ENCODE data around the gene MACROD2. TPM values are rescaled to one million over a fixed set of nuclear protein-coding genes. Genes with fewer than 3 reads are reported as not detected.

MACROD2 gene
- total RNA-seq, 1 donor from 2014 or later, result 2.4 TPM

DNA sequence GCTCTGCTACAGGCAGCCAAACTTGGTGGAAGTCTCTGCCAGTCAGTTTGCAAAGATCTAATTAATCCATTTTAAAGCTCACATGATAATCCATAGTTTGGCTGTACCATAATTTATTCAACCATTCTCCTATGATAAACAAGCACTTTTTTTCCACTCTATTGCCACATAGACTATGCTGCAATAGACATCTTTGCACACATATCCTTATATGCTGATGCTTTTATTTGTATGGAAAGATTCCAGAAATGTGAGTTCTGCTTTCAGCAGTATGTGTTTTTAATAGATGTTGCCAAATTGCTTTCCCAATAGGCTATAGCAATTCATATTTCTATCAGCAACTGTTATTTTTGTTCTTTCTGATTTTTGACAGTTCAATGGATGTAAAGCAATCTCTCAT is 1950.0 kb downstream of the MACROD2 start:
- H3K36me3 Mint-ChIP-seq (ENCODE audit: low read depth, unreplicated experiment), result no peaks in the 10 kb centered on the region
- no peak overlapping the region for H3K27ac ChIP-seq (ENCODE audit: low read depth, low read length)
- H3K4me1 ChIP-seq (ENCODE audit: insufficient read depth, low read length), result no peaks in the 10 kb centered on the region
- H3K4me1 Mint-ChIP-seq (ENCODE audit: low read depth, unreplicated experiment), result peaks cover 11% of the 10 kb centered on the region
- H3K79me2 ChIP-seq (ENCODE audit: insufficient read depth, low read length), result no peaks in the 10 kb centered on the region
- H3K9me3 ChIP-seq (ENCODE audit: insufficient read depth, low read depth, low read length), result no peaks in the 10 kb centered on the region
- DNase-seq (ENCODE audit: low read depth) (no peak), FAIRE-seq (no peak)
- no peak overlapping the region for H3K27ac Mint-ChIP-seq (ENCODE audit: unreplicated experiment)
- no peak overlapping the region for H3K9ac ChIP-seq (ENCODE audit: low read length)
- no peaks in the 10 kb centered on the region for H3K9me3 Mint-ChIP-seq (ENCODE audit: unreplicated experiment)
- H3K4me3 Mint-ChIP-seq (ENCODE audit: unreplicated experiment), result no peak overlapping the region
- no peak for TF ChIP-seq EZH2 (IDR thresholded peaks at IDR 0.05; ENCODE audit: insufficient read depth, low read length)
- TF ChIP-seq CTCF (IDR thresholded peaks at IDR 0.05; ENCODE audit: insufficient read depth, low read depth, low read length), result no peak
- no peak overlapping the region for H2AFZ ChIP-seq (ENCODE audit: low read depth, low read length)
- no peaks in the 10 kb centered on the region for H3K27me3 Mint-ChIP-seq (ENCODE audit: low read depth, unreplicated experiment)
- no peaks in the 10 kb centered on the region for H3K27me3 ChIP-seq (ENCODE audit: insufficient read depth, low read length)
- no peaks in the 10 kb centered on the region for H3K36me3 ChIP-seq (ENCODE audit: insufficient read depth, low read length)
- no peak overlapping the region for H3K4me2 ChIP-seq (ENCODE audit: low read length)
- H4K20me1 ChIP-seq (ENCODE audit: insufficient read depth, low read length), result no peaks in the 10 kb centered on the region
- H3K4me3 ChIP-seq (ENCODE audit: insufficient read depth, low read depth, low read length), result no peak overlapping the region

GRCh38 chr20:15949391-15949790 is 1954.1 kb downstream of the MACROD2 start:
- no peak overlapping the region for H3K4me3 ChIP-seq (ENCODE audit: insufficient read depth, low read depth, low read length)
- no peaks in the 10 kb centered on the region for H3K27me3 ChIP-seq (ENCODE audit: insufficient read depth, low read length)
- no peaks in the 10 kb centered on the region for H3K79me2 ChIP-seq (ENCODE audit: insufficient read depth, low read length)
- no peaks in the 10 kb centered on the region for H3K27me3 Mint-ChIP-seq (ENCODE audit: low read depth, unreplicated experiment)
- H3K27ac Mint-ChIP-seq (ENCODE audit: unreplicated experiment), result no peak overlapping the region
- H3K9me3 ChIP-seq (ENCODE audit: insufficient read depth, low read depth, low read length), result no peaks in the 10 kb centered on the region
- H3K4me3 Mint-ChIP-seq (ENCODE audit: unreplicated experiment), result no peak overlapping the region
- DNase-seq (ENCODE audit: low read depth) (no peak), FAIRE-seq (no peak)
- TF ChIP-seq EZH2 (IDR thresholded peaks at IDR 0.05; ENCODE audit: insufficient read depth, low read length) (no peak), CTCF (IDR thresholded peaks at IDR 0.05; ENCODE audit: insufficient read depth, low read depth, low read length) (no peak)
- H3K27ac ChIP-seq (ENCODE audit: low read depth, low read length), result no peak overlapping the region
- no peak overlapping the region for H3K9ac ChIP-seq (ENCODE audit: low read length)
- H3K4me2 ChIP-seq (ENCODE audit: low read length), result no peak overlapping the region
- H4K20me1 ChIP-seq (ENCODE audit: insufficient read depth, low read length), result no peaks in the 10 kb centered on the region
- H3K36me3 Mint-ChIP-seq (ENCODE audit: low read depth, unreplicated experiment), result no peaks in the 10 kb centered on the region
- peaks cover 3% of the 10 kb centered on the region for H3K4me1 Mint-ChIP-seq (ENCODE audit: low read depth, unreplicated experiment)
- H3K36me3 ChIP-seq (ENCODE audit: insufficient read depth, low read length), result no peaks in the 10 kb centered on the region
- H3K9me3 Mint-ChIP-seq (ENCODE audit: unreplicated experiment), result peaks cover 2% of the 10 kb centered on the region
- no peaks in the 10 kb centered on the region for H3K4me1 ChIP-seq (ENCODE audit: insufficient read depth, low read length)
- H2AFZ ChIP-seq (ENCODE audit: low read depth, low read length), result no peak overlapping the region

DNA sequence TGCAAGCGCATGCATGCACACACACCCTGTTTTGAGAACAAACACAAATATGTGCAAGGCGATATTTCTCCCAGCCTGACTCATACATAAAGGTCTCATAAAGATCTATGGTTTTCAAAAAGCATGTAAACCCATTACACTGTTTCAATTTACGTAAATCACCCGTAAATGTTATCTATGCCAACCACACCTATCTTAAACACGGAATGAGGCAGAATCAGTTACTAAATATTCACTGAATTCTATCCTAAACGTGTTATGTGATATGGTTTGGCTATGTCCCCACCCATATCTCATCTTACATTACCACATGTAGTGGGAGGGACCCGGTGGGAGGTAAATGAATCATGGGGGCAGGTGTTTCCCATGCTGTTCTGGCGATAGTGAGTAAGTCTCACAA is 1956.3 kb downstream of the MACROD2 start:
- no peaks in the 10 kb centered on the region for H4K20me1 ChIP-seq (ENCODE audit: insufficient read depth, low read length)
- no peaks in the 10 kb centered on the region for H3K9me3 ChIP-seq (ENCODE audit: insufficient read depth, low read depth, low read length)
- H3K4me1 ChIP-seq (ENCODE audit: insufficient read depth, low read length), result no peaks in the 10 kb centered on the region
- no peak overlapping the region for H3K4me2 ChIP-seq (ENCODE audit: low read length)
- no peaks in the 10 kb centered on the region for H3K27me3 Mint-ChIP-seq (ENCODE audit: low read depth, unreplicated experiment)
- TF ChIP-seq EZH2 (IDR thresholded peaks at IDR 0.05; ENCODE audit: insufficient read depth, low read length), result no peak
- no peak for TF ChIP-seq CTCF (IDR thresholded peaks at IDR 0.05; ENCODE audit: insufficient read depth, low read depth, low read length)
- H3K27ac ChIP-seq (ENCODE audit: low read depth, low read length), result no peak overlapping the region
- no peaks in the 10 kb centered on the region for H3K79me2 ChIP-seq (ENCODE audit: insufficient read depth, low read length)
- H3K9me3 Mint-ChIP-seq (ENCODE audit: unreplicated experiment), result peaks cover 2% of the 10 kb centered on the region
- H3K4me1 Mint-ChIP-seq (ENCODE audit: low read depth, unreplicated experiment), result peaks cover 3% of the 10 kb centered on the region
- H3K4me3 Mint-ChIP-seq (ENCODE audit: unreplicated experiment), result no peak overlapping the region
- H3K27ac Mint-ChIP-seq (ENCODE audit: unreplicated experiment), result no peak overlapping the region
- no peaks in the 10 kb centered on the region for H3K36me3 Mint-ChIP-seq (ENCODE audit: low read depth, unreplicated experiment)
- H3K27me3 ChIP-seq (ENCODE audit: insufficient read depth, low read length), result no peaks in the 10 kb centered on the region
- no peaks in the 10 kb centered on the region for H3K36me3 ChIP-seq (ENCODE audit: insufficient read depth, low read length)
- H3K4me3 ChIP-seq (ENCODE audit: insufficient read depth, low read depth, low read length), result no peak overlapping the region
- DNase-seq (ENCODE audit: low read depth) (no peak), FAIRE-seq (no peak)
- no peak overlapping the region for H2AFZ ChIP-seq (ENCODE audit: low read depth, low read length)
- no peak overlapping the region for H3K9ac ChIP-seq (ENCODE audit: low read length)
